GM19467 (cell line): Measurements from ENCODE around the gene DNM1L.

Source experiments
- ATAC-seq: cut with Tn5 transposase; IDR thresholded peaks from one replicate; pipeline ENCODE4 v1.9.1; 2021; ENCODE audit warnings: mild to moderate bottlenecking, moderate library complexity; ENCODE audit not compliant: unreplicated experiment

DNM1L gene

DNA sequence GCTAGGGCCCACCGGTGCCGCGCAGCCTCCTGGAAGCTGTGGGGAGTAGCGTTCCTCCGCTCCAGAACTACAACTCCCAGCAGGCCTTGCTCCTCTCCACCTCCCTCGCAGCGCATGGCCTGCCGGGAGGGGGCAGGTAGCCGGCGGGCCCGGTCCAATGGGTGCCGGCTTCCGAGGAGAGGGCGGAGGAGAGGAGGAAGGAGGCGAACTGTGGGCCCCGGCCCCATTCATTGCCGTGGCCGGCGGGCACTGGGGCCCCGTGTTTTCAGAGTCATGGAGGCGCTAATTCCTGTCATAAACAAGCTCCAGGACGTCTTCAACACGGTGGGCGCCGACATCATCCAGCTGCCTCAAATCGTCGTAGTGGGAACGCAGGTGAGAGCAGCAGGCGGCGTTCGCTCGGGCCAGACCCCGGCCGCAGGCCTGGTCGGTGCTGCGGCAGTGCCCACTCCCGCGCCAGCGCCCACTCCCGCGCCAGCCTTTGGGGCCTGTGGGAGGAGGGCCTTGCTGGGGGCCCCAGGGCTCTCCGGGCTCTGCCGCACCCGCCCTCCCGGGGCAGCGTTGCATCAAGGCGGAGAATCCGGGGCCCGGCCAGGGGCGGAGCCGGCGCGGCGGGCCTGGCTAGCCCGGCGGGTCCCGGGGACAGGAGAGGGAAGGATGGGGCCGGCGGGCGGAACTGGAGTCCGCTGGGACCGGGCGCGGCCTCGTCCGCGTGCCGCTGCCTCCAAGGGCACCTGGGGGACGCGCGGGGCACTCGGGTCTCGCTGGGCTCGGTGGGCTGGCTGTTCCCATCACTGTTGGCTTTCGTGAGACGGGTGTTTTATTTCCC lies at the start of gene DNM1L:
Gene DNM1L, plus strand, starts transcription at position 211 of the 829 bp plus-strand sequence. Its CDS starts 63 bp downstream, at position 274.
- peak; percentile 97 for ATAC-seq

DNA sequence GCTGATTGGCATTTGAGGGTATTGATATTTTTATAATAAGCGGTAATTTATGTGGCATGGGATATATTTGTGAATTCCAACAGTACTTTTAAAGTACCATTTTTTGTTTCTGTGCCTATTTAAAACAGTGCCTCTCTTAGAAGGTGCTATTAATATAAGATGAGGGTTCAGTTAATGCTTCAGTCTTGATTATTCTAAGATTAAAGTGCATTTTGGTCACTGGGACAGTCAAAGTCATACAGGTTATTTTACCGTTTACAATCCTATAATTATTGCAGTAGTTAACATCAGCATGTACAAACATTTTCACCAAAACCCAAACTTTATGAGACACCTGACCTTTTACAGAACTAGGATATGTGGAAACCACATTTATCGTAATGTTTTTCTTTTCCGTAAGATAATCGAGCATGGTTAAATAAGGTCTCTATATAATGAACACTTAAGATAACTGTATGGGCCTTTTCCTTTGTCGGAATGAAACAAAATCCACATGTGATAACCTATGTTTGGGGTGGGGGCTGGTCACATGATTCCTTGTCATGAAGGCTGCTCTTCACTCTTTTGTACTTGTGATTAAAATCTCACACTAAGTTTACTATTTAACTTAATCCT lies 37.7 kb upstream of the DNM1L start:
- no peak for ATAC-seq

DNA sequence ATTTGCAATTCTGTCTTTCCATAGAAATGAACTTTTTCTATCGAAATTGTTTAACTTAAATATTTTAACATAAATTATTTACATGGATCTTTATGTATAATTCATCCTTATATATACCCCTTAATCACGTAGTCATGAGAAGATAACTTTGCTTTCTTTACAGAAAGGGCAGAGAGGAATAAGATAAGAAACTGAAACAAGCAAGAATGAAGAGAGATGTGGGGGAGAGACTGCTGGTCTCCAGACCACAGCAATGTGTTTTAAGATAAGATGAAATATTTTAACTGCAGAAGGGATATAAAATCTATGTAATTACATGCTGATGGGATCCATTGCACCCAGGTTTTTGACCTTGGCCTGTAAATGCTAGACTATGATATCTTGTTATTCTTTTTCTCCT lies 34.7 kb upstream of the DNM1L start:
- ATAC-seq, result no peak

DNA sequence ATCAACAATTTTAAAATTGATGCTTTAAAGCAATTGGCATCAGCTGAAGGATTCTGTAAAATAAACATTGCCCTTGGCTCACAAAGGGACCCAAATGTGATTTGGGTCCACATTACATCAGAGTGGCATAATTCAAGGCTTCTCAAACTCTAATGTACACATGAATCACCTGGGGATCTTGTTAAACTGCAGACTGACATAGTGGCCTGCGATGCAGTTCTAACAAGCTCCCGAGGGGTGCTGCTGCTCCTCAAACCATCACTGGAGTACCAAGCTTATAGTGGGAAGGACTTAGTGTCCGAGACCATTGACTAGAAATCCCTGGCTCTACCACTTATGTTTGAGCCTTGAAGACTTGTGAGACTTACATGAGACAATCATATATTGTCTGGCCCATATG lies 31.8 kb upstream of the DNM1L start:
- no peak for ATAC-seq

DNA sequence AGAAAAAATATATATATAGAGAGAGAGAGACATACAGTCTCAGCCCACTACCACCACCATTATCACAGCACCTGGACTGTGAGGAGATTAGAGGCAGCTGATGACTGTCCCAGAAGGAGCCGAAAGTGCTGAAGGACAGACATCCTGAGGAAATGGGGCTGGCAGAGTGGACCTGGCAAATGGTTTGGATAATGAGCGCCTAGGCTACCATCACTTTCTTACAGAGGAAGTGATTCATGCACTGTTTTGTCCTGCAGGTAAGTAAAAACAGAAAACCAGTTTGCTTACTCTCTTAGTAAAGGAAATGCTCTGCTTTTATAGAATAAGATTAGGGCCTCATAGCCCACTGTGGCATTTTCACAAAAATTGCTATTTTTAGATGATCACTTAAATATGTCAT lies 28.6 kb upstream of the DNM1L start:
- ATAC-seq, result no peak

DNA sequence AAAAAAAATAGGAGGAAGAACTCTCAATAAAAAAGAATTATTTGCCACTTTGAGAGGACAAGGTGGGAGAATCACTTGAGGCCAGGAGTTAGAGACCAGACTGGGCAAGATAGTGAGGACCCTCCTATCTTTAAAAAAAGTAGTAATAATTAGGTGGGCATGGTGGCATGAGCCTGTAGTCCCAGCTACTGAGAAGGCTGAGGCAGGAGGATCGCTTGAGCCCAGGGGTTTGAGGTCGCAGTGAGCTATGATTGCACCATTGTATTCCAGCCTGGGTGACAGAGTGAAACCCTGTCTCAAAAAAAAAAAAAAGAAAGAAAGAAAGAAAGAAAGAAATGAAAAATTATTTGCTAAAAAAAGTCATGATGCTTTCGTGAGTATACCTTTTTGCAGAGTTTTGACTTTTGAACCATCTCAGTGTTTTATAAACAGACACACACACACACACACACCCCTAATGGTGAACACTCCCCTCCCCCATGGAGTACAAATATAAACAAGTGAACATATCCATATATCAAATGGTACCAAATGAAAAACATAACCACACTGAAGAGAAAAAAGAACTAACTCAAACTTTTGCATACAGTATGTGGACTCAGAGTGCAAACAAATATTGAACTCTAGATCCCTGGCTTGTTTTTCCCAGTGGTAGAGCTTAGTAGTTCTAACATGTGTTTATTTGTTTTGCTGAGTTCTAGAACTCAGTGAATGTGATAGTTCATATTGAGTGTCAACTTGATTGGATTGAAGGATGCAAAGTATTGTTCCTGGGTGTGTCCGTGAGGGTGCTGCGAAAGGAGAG lies 27.7 kb upstream of the DNM1L start:
- no peak for ATAC-seq

DNA sequence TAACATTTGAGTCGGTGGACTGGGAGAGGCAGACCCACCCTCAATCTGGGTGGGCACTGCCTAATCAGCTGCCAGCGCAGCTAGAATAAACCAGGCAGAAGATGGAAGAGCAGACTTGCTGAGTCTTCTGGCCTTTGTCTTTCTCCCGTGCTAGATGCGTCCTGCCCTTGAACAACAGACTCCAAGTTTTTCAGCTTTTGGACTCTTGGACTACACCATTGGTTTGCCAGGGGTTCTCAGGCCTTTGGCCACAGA lies 27.2 kb upstream of the DNM1L start:
- ATAC-seq, result no peak

DNA sequence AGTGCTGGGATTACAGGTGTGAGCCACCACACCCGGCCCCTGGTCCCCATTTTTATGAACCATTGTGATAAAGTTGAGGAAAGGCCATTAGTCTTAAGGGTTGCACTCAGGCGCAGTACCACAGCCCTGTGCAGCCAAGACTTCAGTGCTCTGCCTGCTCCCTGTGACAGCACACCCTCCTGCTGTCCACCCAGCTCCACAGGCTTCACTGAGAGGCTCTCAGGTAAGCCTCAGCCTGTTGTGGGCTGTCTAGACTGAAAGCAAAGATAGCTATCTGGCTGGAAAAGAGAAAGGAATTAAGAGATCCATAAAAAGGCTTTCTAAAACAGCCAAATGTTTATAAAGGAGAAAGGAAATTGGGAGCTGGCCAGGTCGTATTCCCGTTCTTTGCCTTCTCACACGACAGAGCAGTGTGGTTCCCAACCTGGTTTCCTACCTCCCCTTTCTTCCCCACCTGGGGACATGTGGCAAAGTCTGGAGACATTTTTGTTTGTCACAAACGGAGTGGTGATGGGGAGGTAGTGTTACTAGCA lies 19.1 kb upstream of the DNM1L start:
- no peak for ATAC-seq

DNA sequence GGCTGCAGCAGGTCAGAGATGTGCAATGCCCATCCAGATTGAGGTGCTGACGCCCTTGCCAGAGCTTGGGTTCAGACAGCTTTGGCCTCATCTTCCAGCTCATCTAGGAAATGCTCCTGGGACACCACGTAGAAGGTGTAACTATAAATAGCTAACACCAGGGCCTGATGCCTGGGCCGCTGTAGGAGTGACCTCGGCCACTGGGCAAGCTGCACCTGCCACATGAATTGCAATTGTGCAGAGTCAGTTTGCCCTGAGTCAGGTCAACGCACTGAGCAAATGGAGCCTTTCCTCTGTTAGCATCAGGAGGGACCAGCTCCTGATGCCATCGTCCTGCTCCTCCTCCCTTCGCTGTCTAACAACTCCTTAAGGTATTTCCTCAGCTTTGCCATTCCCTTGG lies 17.4 kb upstream of the DNM1L start:
- ATAC-seq, result no peak

DNA sequence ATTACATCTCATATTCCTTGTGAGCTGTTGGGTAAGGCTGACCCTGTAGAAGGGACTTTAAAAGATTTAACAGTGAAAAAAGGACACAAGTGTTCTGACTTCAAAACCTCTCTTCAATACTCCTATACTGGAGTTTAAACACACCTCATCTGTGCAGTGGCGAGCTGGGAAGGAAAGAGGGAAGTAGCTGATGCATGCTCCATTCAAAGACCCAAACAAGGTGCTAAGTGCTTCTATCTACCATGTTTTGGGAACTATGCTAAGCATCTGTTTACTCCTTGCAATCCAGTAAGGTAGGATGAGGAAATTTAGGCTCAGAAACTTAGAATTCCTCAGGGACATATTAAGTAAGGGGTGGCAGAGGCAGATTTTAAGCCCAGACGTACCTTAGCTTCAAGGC lies 16.4 kb upstream of the DNM1L start:
- no peak for ATAC-seq

DNA sequence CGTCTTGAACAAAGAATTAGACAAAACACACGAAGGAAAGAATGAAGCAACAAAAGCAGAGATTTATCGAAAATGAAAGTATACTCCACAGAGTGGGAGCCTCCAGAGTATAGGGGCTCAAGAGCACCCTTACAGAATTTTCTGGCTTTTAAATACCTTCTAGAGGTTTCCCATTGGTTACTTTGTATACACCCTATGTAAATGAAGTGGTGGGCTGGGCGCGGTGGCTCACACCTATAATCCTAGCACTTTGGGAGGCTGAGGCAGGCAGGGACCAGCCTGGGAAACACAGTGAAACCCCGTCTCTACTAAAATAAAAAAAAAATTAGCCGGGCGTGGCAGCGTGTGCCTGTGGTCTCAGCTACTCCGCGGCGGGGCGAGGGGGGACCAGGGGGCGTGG lies 13.1 kb upstream of the DNM1L start:
- no peak for ATAC-seq

DNA sequence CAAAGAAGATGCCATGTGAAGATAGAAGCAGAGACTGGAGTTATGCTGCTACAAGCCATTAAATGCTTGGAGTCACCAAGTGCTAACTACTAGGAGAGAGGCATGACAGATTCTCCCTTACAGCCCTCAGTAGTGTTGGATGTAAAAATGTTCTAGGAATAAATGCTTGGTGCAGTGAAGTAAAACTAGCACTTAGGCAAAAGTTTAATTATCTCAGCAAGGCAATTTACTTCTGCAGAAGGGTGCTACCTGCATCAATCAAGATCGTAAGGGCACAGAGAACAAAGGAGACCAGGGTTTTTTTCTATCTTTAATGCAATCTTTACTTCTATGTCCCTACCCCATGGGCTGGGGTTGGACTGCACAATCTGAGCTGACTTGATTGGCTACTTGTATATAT lies 9.5 kb upstream of the DNM1L start:
- ATAC-seq, result no peak

DNA sequence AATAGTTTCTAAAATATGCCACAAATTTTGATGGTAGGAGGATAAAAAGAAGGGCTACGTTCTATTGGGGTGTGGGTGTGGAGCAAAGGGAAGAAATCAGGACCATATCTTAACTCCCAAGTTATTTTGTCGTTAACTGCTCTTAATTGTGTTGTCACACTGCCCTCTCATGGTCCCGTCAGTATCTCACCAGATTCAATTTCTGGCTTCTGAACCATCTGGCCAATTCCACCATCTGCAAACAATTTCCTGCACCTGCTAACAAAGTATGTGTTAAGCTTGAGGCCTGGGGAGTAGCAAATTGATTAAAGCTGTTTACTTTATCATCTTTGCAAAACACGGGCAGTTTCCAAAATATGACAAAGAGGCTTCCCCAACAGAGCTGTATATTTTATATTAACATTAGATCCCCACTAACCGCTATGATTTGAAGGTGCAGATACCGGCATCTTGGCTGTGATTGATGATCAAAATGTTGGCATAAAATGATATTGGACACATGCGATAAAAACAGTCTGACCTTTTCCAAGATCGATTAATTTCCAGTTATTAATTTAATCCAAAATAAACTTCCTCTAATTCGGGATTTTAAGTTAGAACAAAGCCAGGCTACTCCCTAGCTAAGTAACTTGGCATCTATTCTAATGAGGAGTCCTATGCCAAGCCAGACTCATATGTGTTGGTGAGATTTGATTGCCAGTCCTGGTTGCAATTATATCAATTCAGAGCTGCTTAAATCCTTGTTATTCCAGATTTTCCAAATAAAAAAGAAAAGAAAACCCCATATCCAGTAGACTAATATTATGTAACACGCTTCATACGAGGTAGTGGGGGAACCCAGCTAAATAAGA lies 6.9 kb upstream of the DNM1L start:
- ATAC-seq, result no peak

DNA sequence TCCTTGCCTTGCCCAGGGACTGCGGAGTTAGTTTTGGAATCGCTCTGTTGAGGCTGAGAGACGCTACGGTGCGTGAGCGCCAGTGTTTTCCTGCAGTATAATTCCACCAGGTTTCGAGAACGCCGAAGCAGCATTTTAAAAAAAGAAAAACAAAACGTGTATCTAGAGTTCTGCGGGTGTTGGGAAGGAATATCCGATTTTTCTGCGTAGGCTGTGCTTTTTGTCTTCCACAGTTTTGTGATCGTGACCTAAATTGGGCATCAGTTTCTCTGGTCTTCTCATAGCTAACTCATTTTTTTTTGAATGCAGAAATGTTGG lies 778 bp downstream of the DNM1L start:
- no peak for ATAC-seq

DNA sequence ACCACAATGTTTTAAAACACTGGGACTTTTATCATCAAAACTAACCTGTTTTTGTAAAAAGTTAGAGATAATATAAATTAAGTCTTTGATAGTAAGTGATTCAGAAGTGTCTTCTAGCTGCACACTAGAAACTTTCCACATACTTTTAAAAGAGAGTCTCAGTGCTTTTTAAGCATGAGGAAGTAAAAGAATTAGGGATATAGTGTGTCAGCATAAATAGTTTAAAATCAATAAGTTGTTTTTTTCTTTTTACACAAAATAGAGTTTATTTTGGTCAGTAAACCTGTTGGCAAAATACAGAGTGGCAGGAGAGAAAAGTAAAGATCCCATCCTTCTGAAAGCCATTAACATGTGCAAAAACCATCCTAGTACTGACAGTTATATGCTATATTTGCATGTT lies 1.7 kb downstream of the DNM1L start:
- no peak for ATAC-seq

DNA sequence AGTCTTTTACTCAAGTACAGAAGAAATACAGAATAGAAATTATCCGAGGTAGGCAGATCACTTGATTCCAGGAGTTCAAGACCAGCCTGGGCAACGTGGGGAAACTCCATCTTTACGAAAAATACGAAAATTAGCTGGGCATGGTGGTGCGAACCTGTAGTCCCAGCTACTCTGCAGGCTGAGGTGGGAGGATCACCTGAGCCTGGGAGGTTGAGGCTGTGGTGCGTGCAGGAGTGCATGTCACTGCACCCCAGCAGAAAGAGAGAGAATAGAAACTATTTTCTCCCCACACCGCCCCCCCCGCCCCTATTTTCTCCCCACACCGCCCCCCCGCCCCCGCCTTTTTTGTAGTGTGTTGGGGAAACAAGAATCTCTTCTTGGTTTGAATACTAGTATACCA lies 2.2 kb downstream of the DNM1L start:
- no peak for ATAC-seq

DNA sequence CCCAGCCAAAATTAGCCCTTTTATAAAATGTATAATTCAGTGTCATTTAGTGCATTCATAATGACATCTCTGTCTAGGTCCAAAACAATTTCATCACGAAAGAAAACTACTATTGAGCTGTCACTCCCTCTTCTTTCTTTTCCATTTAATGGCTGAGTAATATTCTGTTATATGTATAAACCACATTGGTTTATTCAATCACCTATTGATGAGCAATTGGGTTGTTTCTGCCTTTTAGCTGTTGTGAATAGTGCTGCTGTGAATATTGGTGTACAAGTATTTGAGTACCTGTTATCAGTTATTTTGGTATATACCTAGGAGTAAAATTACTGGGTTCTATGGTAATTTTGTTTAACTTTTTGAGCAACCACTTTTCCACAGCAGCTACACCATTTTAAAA lies 7.2 kb downstream of the DNM1L start:
- no peak for ATAC-seq

DNA sequence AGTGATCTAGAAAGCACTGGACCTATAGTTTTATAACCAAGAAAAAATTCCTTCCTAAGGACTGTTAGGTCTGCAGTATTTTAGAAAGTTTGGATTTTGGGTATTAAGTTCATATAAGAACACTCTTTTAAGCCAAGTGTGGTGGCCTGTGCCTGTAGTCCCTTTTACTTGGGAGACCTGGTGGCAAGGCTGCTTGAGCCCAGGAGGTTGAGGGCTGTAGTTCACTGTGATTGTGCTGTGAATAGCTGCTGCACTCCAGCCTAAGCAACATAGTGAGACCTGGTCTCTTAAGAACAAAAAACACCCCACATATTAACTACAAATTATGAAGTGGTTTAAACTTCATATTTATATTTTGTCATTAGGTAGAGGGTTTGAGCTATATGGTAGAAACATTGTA lies 9.7 kb downstream of the DNM1L start:
- ATAC-seq, result no peak

DNA sequence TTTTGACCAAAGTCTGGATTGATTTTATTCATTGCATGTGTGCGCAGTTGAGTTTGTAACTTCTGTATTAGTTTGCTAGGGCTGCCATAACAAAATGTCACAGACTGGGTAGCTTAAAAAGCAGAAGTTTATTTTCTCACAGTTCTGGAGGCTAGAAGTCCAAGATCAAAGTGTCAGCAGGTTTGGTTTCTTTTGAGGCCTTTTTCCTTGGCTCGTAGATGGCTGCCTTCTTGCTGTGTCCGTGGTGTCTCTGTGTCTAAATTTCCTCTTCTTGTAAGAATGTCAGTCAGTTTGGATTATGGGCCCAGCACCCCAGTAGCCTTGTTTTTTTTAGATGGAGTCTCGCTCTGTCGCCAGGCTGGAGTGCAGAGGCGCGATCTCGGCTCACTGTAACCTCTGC lies 11.8 kb downstream of the DNM1L start:
- no peak for ATAC-seq

DNA sequence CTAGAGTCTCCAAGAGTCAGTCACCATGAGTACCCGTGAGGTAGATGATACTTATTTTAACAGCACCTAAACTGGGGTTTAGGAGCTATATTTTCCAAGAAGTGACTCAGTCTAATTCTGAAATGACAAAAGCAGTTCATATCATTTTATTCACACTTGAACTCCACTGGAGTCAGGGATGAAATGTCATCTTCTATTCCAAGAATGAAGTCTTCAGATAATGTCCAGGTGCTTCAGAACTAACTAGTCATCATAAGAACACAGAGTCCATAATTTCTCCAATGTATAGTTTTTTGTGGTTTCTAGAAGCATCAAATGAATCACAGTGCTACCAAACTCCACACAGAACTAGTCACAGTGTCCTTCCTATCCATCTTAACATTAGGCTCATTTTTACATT lies 13.3 kb downstream of the DNM1L start:
- no peak for ATAC-seq

DNA sequence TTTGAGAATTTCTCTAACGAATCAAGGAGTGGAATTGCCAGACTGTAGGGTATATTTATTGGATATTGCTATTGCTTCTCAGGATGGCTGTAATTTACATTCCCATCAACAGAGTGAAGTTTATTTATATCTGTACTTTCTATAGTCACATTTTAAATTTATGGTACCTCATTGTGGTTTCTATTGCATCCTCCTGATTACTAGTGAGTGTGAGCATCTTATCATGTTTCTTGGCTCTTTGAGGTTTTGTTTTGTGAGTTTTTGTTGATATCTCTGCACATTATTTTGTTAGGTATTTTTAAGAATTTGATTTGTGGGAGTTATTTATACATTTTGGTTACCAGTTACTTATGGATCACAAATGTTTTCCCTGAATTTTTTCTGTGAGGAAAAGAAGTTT lies 13.9 kb downstream of the DNM1L start:
- no peak for ATAC-seq
